ENCODE measurements around the gene DNASE1L3.
"Not testable (repeated sequence)": the region's sequence is repeated elsewhere in the genome, so short reads cannot be mapped to it uniquely, and the experiment has no call there.

DNASE1L3 gene, protein sequence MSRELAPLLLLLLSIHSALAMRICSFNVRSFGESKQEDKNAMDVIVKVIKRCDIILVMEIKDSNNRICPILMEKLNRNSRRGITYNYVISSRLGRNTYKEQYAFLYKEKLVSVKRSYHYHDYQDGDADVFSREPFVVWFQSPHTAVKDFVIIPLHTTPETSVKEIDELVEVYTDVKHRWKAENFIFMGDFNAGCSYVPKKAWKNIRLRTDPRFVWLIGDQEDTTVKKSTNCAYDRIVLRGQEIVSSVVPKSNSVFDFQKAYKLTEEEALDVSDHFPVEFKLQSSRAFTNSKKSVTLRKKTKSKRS

DNA sequence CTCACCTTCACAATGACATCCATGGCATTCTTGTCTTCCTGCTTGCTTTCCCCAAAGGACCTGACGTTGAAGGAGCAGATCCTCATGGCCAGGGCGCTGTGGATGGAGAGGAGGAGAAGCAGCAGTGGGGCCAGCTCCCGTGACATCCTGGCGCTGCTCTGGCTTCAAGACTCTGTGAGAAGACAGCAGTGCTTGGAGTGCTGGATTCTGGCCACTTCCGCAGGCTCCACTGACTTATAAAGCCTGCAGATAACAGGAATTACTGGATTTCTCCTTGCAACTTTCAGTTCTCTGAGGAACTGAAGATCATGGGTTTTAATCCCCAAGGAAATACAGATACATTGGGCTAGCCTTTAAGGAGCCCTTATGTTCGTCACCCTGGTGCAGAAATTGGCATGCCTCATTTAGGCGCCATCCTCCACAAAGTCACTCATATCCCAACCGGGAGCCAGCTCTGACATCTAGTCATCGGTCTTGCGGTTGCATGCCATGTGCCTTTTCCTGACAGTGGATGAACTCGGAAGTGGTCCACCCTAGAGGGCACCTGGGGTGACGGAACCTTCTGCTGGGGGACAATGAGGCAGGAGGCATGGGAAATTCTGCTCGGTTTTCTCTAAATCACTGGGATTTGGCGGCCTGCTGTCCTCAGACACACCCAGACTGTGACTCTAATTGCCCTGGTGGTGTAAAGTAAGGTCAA lies at the start of gene DNASE1L3:
TSS of gene DNASE1L3 (minus strand) at position 212 of the 700 bp plus-strand sequence. CDS start at position 146, 66 bp downstream.
- no peak for DNase-seq (ENCODE audit: low read depth in 2 of 2)

DNA sequence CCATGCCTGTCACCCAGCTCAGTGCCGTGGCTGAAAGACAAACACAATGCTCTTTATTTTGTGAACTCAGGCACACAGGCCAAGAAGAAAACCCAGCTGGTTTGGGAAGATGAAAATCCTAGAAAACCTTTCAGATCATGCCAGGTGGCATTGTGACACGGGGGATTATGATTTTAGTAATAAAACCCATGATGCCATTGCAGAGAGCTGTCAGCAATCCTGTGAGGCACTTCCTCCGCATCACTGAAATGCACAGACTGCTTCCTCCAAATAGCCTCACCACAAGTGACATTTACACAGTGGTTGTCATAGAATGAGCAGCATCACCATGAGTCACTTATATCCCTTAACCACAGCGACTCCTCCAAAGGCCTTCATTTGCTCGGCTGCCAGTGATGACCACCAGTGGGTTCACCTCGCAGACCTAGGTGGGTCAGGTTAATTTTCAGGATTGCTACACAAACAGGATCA lies 49.5 kb upstream of the DNASE1L3 start:
- no peak for DNase-seq (ENCODE audit: low read depth in 2 of 2)

DNA sequence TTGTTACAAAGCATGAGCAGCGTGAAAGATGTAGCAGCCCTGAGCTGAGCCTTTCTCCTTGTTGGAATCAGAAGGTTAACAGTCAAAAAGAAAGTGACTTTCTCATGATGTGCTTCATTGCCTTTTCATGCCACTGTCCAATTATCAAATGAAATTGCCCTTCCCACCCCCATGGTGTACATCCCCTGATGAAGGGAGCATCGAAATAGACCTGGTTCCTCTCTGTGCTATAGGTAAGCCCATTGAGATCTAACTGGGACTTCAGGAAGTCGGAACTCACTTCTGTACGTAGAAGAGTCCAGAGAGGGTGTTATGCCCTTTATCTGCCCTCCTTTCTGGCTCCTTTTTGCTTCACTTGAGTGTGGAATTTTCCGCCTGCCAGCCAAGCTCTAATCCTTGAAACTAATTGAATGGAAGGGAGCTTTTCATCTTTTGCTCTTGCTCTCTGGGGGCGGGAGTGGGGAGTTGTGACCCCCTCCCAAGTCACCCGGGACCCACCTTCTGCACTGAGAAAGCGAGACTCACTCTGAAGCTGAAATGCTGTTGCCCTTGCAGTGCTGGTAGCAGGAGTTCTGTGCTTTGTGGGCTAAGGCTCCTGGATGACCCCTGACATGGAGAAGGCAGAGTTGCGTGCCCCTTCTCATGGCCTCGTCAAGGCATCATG lies 47.8 kb upstream of the DNASE1L3 start:
- DNase-seq (ENCODE audit: low read depth in 2 of 2): no peak

DNA sequence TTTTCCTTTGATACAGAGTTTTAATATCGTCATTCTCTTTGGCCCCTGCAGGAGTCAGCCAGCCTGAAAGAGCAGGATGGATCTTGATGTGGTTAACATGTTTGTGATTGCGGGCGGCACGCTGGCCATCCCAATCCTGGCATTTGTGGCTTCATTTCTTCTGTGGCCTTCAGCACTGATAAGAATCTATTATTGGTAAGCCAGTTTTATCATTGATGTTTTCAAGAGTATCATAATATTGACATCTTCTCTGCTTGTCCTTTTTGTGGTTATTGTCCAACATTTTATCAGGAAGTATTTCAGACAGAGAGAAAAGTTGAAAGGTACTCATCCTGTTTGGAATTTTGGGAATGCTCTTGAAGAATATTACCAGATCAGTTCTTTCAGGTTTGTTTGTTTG lies 45.7 kb upstream of the DNASE1L3 start:
- no peak for DNase-seq (ENCODE audit: low read depth in 2 of 2)

DNA sequence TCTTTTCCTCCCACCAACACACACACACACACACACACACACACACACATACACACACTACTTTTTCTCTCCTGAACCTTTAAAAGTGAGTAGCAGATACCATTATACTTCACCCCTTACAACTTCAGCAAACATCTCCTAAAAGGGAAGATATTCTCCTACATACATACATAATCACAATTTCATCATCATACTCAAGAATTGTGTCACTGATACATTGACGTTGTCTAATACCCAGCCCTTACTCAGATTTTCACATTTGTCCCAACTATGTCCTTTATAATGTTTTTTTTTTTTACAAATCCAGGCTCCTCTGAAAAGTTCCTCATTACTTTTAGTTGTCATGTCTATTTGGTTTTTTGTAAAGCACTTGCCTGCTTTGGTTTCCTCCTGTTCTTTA lies 45.3 kb upstream of the DNASE1L3 start:
- DNase-seq (ENCODE audit: low read depth in 2 of 2): no peak

DNA sequence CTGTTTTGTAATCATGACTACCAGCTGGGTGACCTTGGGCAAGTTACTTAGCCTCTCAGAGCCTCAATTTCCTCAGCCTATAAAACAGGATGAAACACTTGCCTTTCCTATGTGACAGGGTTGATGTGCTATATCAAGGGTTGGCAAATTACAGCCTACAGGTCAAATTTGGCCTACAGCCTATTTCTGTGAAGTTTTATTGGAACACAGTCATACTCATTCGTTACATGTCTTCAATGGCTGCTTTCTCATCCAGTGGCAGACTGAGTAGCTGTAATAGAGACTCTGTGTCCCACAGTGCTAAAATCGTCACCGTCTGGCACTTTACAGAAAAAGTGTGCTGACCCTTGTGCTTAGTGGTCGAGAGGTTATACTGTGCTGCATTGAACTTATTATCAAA lies 43.4 kb upstream of the DNASE1L3 start:
- no peak for DNase-seq (ENCODE audit: low read depth in 2 of 2)

DNA sequence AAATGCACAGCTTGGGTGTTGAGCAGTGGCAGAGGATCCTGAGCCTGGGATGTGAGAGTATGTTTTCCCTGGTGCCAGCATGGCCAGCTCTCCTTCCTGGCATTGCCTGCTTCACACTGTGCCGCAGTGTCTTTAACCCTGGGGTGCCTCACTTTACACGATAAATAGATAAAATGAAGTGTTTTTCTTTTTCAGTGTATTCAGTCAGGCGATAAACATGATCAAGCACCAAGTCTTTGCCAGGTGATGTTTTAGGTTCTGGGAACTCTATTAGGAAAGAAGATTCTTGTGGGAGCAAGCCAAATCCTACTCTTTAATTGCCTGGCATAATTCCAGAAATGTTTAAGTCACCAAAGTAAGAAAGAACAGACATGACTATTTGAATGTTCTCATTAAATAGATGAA lies 40.9 kb upstream of the DNASE1L3 start:
- no peak for DNase-seq (ENCODE audit: low read depth in 2 of 2)

DNA sequence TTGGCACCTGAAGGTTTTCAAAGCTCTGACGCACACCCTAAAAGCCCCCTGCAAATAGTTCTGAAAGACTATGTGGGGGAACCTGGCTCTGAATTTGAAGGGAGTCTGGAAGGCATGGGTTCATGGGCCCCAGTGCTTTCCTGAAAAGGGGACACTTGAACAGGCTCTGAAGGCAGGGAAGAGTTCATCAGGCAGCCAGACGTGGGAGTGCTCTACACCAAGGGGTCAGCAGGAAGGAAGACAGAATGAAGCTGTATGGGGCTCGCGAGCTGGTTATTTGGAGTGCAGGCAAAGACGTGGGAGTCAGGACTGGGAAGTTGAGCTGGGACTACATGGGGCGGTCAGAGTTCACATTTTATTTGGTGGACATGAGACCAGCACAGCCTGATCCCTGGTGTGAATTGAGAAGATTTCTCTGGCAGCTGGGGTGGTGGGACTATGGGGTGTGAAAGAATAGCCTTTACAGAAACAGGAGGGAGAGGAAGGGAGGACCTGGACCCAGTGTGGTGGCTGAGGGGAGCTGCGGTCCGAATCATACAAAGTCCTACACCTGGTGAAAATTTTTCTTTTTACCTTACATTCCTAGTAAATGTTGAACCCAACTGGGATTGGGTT lies 39.4 kb upstream of the DNASE1L3 start:
- no peak for DNase-seq (ENCODE audit: low read depth in 2 of 2)

DNA sequence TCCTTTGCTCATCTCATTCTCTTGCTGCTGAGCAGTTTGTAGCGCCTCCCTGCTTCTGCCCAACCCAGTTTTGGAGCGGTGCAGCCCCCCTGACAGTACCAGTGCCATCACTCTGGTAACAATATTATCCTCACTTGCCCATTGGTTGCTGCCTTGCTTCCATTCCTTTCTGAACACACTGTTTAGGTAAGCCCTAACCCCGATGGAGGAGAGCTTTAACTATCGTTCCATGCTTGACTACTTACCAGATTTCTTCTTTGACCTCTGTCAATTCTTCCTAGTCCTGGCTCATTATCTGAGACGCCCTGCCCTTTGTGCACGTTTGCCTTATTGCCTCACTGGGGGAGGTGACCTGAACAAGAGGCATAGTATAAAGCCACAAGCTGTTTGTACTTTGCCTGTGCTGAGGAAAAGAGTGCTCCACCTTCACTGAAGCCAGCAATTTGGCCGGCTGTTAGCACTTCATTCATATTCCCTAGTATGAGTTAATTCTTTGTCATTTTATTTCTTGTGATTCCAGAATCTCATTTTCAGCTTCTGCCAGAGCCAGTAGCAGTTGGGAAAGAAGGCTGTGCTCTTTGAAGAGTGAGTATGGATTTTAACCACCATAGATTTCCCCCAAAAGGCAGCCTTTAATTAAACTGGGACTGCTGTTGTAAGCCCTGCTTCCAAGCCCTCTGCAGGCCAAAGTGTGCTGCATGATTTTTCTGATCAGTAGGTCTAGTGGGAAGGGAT lies 38.8 kb upstream of the DNASE1L3 start:
- no peak for DNase-seq (ENCODE audit: low read depth in 2 of 2)

DNA sequence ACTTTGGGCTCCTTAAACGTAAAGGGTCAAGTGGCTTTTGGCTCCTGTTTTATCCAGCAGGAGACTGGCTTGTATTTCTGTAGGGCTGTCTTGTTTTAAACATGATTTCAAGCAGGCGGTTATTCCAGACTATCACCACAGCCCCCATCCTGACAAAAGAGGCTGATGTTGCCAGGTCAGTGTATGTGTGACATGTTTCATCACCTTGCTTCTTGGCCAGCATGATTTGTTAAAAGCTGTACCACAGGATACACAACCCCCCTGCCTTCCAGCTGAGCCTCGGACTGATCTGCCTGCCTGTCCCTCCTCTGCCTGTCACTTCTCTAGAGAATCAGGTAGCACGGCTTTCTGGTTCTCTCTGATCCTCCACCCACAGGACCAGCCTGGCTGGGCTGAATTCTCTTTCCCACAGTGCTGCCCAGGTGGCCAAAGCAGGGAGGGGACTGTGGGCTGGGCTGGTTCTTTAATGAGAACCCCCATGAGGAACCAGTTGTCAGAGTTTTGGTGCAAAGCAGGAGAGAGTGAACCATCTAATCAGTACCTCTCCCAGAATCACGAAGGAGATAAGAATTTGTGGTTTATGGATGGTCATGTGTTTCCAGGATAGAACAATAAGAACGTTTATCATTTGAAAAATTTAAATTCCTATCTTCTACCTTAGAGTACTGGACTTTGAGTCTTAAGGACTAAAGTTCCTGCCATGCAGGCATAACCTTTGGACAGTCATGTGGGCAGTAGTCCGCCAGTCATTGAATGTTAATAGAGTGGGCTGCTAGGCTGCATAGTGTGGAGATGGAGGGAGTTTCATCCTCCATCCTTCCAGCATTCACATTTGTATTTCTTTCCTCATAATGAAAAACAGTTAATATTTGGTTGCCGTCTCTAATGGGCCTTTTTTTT lies 35.6 kb upstream of the DNASE1L3 start:
- no peak for DNase-seq (ENCODE audit: low read depth in 2 of 2)

DNA sequence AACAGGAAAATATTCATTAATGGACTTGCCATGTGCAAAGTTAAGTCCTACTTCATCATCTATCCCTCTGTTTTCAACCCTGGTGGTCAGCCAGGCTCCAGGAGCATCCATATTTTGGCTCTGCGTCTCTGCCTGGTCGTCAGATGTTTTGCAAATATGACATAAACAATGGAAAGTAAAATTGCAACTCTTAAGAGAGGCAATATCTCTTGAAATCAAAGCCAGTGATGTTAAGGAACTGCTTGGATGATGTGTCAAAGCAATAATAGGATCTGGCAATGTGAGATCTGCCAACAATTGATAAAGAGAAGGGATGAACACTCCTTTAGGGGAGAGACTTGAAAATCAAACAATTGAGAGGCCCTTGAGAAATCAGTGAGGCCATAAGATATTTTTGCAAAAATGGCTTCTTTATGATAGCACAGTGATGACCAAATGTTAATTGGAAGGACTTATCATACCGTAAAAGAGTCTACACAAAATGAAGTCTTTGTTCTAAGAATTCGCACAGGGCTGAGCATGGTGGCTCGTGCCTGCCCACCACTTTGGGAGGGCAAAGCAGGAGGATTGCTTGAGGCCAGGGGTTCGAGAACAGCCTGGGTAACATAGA lies 33.3 kb upstream of the DNASE1L3 start:
- DNase-seq (ENCODE audit: low read depth in 2 of 2): no peak

DNA sequence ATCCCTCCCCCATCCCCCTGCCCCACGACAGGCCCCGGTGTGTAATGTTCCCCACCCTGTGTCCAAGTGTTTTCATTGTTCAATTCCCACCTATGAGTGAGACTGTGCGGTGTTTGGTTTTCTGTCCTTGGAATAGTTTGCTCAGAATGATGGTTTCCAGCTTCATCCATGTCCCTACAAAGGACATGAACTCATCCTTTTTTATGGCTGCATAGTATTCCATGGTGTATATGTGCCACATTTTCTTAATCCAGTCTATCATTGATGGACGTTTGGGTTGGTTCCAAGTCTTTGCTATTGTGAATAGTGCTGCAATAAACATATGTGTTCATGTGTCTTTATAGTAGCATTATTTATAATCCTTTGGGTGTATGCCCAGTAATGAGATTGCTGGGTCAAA lies 32.1 kb upstream of the DNASE1L3 start:
- not testable (repeated sequence) for DNase-seq (ENCODE audit: low read depth in 2 of 2)

DNA sequence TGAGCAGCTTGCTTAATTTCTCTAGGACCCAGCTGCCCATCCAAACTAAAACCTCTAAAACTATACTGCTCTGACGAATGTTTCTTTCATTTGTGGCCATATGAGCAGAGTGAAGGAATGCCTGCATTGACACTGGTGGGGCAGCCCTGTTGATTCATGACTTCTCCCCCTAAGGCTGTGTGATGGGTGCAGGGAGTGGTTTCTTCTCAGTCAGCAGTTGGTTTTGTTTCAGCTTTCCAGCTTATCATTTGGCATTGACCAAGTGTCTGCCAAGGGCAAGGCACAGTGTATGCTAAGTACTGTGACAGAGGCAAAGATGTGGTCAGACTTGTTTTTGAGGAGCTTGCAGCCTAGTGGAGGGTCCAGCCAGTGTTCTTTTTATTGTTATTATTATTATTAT lies 31.6 kb upstream of the DNASE1L3 start:
- no peak for DNase-seq (ENCODE audit: low read depth in 2 of 2)

DNA sequence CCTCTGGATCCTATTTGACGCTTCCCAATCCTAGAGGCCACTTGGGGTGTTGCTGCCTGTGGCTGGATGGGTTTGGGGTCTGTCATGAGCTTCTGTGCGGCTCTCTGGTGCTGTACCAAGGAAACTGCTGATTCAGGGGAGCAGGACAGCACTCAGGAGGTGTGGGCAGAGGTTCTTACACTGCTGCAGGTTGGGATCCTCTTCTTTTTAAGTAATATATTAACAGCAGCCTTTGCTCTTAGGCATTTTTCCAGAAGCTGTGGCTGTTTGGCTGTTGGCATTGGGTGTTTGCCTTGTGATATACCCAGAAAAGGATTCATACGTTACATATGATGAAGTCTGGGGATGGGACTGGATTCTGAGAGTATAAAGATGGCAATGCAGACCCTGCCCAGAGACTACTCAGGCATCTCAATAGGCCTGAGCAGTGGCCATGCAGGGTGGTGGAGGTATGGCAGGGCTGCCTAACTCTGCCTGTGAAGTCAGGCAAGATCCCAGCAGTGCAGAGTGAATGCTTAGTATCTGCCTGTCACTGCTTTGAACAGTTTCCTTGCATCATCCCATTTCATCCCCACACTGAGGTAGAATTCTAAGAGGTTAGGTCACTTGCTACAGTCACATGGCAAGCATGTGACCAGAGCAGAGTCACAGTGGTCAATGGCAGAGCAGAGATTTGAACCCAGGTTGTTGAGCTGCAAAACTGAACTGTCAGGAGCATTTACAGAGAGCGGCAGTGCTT lies 30.7 kb upstream of the DNASE1L3 start:
- no peak for DNase-seq (ENCODE audit: low read depth in 2 of 2)

DNA sequence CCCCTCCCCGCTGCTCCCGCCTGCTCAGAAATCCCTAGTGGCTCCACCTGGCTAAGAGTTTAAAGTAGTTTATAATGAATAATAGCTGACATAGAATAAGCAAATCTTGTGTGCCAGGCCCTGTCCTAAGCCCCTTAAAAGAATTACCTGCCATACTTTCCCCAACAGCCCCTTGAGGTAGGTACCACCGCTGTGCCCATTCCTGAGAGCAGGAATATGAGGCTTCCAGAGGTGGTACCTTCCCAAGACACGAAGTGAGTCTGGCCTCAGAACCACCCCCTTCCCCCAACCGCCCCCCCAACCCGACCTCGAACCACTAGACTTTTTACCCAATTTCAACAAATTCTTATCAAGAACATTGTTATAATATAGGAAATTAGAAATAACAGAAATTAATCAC lies 28.1 kb upstream of the DNASE1L3 start:
- DNase-seq (ENCODE audit: low read depth in 2 of 2): no peak

DNA sequence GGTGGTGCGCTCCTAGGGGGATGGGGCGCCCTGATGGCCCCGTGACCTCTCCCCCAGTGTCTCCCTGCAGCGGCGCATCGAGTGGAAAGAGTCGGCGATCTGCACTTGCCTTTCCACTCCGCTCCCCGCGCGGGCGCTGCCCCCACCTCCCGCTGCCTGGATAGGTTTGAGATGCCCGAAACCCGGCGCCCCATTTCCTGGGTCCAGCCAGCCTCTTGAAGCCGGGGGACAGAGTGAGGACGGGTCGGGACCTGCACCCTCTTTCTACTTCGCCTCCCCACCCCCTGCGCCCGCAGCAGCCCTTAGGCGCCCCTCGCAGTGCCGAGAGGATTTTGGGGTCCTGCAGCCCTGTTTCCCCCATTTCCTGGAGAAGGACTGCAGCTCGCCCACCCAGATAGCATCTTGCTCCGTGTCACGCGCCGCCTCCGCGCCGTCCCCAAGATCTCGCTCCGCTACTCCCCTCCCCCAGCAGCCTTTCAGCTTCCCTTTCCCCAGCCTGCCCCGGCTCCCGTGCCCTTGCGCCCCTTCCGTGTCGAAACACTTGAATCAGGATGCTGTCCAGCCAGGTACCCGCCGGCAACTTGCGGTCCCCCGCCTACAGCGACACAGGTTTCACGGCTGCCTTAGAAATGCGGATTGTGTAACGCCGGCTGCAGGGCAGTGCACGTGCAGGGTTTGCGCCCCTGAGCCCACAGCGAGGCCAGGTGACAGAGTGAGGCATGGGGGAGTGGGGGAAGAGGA lies 27.3 kb upstream of the DNASE1L3 start:
- peak; percentile 24 to 35 for DNase-seq (ENCODE audit: low read depth in 2 of 2)

DNA sequence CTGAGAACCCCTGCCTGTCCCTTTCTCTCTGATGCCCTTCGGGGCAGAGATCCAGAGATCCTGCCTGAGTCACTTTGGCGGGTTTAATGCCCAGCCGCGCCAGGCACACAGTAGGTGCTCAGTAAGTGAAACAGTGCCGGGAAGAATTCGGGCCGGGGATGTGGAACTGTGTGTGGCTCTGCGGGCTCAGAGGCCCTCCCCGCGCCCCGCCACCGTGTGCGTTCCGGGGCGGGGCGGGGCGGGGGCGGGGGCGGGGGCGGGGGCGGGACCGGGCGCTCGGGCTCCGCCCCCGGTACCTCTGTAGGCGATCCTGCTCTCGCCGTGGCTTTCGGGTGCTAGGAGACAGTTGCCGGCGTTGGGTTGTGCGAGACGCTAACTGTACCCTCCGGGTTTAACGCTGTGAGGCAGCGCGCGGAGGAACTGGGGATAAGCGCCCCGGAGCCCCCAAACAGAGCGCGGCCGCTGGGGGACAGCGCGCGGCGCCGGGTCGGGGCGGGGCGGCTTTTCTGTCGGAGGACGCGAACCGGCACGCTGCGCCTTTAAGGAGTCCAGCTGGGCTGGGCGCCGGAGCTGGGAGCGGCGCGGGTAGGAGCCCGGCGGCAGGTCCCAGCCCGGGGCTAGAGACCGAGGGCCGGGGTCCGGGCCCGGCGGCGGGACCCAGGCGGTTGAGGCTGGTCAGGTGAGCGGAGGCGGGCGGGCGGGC lies 26.6 kb upstream of the DNASE1L3 start, which contains the start of gene ABHD6:
TSS of gene ABHD6 (plus strand) at position 555 of the 703 bp plus-strand sequence. CDS start 18,795 bp downstream, outside the sequence.
- DNase-seq (ENCODE audit: low read depth in 2 of 2): peak; percentile 73 to 80
